G401.6 (cell line): ENCODE results near the gene DNAJB2.
"Not testable (repeated sequence)": the region's sequence is repeated elsewhere in the genome, so short reads cannot be mapped to it uniquely, and the experiment has no call there.

ENCODE experiments used
- FAIRE-seq: peaks from 2 replicates; lab custom pipeline; 2012; peaks lifted over from hg19 to GRCh38; lab: Jason Lieb, UNC

Gene DNAJB2

DNA sequence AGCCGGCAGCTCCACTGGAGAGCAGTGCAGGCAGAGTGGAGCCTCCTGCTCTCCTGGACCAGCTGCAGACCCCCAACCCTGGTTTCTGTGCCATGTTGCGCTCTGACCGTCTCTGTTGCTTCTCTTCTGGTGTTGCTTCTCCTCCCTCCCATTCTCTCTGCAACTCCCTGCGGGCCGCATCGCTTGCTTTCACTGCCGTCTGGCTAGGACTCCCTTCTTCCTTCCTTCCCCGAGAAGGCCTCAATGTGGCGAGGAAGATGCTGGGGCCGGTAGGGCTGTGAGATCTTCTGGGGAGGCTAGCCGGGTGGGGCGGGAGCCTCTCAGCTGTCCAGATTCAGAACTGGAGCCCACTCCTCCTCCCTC, 6.2 kb downstream of the DNAJB2 start:
- FAIRE-seq = no peak

DNA sequence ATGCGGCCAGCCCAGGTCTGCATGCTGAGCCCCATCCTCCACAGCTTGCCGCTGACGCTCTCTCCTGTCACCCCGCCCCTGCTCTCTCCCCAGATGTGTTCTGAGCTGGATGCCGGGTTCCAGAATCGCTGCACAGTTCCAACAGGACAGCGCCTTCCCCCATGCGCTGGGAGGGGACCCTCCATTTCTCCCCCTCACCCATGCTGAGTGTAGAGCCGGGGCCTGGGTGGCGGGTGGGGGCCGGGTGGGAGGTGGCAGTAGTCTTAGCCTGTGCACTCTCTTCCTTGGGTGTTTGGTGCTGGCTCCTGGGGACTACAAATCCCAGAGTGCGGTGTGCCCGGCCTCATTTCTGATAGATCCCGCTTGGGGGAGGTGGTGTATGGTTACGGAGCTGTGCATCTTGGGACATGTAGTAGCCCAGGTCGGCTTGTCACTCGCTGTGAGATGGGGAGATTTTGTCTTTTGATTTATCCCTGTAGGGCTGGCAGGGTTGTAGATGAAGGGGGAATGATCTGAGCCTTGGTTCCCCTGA, 6.8 kb downstream of the DNAJB2 start:
- no peak for FAIRE-seq

DNA sequence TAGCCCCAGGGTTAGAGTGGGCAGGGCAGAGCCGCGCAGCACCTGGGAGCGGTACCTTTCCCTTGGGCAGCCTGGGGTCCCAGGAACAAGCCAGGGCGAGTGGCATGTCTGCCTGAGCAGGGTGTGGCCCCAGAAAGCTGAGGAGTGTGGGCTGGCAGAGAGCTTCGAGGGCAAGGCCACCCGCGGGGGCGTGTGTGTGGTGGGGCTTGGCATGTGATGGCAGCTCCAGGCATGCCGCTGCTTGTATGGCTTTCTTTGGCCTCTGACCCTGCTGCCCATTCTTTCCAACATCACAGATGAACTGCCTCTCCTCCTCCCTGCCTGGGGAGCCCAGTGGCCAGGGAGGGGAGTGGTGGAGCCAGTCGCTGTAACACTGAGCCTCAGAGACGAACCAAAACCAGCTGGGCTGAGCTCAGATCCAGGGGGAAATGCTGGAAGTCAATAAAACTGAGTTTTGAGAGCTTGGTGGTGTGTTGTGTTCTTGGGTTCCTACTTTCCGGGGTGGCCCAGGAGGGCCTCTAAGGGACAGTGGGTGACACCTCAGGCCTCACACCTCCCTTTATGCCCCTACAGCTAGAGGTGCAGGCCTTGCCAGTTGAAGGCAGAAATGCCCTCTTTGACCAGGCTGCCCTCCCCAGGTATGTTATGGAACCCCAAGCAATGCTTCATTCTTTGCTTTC, 7.4 kb downstream of the DNAJB2 start:
- no peak for FAIRE-seq

DNA sequence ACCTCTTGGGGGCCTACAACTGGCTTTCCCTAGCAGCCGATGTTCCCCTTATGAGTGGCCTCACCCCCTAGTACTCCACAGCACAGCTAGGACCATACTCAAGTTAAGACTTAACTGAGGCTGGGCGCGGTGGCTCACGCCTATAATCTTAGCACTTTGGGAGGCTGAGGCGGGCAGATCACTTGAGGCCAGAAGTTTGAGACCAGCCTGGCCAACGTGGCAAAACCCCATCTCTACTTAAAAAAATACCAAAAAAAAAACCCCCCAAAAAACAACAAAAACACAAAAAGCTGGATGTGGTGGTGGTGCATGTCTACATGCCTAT, 7.9 kb downstream of the DNAJB2 start:
- not testable (repeated sequence) for FAIRE-seq

DNA sequence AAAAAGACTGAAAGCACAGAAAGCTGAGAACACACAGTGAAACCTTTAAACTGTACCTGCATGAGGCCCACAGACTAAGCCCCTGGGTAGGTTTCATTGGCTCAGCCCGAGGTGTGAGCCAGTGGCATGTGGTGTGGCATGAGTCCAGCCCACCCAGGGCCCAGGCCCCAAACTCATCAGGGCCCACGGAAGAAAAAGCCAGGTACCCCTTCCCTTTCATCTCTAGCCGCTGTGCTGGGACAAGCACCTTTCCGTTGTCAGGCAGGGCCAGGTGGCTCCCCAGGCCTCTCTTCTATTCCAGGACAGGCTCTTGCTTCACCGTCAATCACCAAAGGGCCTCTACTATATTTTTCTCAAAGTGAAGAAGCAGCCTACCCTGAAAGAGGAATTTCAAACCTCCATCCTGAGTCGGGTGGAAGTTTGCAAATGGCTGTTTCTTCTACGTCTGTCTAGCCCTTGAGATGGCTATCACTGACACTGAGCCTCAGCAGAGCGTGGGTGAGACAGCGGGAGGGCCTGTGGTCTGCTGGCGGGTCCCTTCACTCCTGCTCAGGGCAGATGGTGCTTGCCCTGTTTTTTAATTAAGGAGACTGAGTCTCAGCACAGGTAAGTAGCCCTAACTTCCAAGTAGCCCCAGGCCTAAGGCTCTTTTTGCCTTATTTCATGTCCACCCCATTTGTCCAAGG, 8.6 kb downstream of the DNAJB2 start:
- FAIRE-seq = no peak

DNA sequence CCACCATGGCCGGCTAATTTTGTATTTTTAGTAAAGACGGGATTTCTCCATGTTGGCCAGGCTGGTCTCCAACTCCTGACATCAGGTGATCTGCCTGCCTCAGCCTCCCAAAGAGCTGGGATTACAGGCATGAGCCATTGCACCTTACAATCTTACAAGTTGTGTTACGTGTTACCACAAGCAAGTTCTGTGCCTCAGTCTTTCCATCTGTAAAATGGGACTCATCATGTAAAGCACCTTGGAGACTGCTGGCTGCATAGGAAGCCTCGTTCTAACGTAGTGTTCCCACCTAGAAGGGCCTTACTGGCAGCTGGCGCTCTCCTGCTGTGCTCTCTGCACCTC, 10.0 kb downstream of the DNAJB2 start:
- FAIRE-seq = no peak

DNA sequence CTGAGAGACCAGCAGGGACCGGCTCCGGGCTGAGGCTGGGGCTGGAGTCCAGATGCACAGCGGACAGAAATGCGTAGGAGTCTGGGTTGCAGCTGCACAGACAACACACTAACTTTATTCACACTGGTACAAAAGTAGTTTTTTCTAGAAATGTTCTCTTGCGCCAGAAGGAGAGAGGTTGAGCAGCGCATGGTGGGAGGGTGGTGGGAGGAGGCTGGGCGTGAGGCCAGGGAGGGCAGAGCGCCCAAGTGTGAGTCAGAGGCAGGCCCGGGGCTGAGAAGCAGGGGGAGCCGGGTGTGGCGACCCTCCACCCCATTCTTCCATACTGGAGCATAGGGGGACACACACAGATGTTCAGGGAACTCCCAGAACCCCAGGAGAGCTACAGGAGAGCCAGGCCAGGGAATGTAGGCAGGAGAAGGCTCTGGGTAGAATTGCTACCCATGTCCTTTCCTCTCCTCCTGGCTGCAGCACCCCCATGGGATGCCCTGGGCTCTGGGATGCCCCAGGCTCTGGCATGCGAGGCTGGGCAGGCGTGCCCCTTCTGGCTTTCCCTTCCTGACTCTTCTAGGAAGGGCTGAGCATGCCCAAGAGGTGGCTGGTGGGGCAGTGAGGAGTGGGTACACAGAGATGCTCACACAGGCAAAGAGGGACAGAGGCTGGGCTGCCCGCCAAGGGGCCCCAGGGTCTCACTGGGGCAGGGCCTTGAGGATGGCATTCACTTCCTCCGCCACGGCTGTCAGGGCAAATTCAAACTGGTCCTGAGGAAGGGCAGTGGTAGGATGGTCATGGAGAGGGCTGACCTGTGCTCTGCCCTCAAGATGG, 10.6 kb downstream of the DNAJB2 start:
- FAIRE-seq = no peak

DNA sequence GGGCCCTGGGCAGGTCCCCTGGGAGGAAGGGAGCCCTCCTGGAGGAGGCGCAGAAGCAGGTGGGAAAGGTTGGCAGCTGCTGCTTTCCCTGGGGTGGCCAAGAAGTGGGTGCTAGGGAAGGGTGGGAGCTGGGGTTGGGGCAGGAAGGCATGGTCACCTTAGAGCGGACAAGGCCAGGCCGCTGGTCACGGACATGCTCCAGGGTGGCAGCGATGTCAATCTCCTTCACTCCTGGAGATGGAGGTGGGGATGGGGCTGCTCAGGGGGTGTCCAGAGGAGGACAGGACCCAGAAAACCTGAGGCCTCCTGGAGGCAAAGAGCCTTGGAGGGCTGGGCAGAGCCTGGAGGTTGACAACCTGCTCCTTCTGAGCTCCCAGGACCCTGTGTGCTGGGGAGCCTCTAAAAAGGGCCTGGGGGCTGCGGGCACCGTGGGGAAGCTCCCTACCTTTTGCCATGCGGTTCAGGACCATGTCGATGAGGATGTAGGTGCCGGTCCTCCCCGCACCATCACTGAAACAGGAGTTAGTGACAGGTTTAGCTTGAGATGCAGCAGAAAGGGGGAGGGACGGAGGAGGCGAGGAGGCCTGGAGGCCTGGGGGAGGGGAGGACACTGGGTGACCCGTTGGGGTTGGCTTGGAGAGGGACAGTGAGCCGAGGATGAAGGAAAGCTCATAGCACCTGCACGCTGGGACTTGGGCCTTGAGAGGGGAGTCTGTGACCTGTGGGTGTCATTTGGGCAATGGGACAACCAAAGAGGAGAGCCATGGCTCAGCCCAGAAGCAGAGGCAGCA, 11.4 kb downstream of the DNAJB2 start:
- FAIRE-seq = no peak

DNA sequence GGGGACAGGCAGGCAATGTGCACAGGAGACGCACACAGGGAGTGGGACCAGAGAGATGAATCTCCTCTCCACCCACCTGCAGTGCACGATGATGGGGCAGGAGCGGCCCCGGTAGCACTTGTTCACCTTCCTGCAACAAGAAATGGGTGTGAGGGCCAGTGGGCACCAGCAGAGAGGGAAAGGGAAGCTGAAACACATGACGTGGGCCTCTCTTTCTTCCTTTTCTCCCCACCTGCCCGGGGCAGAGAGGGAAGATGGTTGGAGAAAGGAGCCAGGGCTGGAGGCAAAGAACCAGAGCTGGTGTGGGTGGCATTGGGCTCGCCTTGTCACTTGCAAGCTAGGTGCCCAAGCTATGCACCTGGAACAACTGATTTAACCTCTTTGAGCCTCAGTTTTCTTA, 12.2 kb downstream of the DNAJB2 start:
- no peak for FAIRE-seq

DNA sequence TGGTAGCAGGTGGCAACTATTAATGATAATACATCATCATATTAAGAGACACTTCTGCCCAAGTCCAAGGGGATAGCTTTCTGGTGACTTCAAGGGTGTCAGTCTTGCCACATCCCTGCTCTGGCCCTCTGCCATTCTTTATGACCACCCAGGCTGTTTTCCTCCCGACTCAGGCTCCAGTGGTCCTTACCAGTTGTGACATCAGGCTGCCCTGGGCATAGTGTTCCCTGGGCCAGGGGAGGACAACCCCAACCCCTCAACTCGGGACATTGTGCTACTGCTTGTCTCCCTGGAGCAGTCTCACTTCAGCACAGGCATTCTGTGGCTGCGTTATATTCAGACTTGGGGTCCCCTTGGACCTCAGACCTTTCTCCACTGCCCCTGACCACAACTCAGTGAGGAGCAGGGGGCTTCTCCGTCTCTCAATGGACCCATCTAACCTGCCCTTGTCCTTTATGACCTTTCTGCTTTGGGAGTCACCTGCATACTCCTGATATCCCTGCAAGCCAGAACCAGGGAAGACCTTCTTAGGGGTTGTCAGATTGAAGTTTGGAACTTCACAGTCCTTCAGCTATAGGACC, 12.8 kb downstream of the DNAJB2 start:
- FAIRE-seq = no peak

DNA sequence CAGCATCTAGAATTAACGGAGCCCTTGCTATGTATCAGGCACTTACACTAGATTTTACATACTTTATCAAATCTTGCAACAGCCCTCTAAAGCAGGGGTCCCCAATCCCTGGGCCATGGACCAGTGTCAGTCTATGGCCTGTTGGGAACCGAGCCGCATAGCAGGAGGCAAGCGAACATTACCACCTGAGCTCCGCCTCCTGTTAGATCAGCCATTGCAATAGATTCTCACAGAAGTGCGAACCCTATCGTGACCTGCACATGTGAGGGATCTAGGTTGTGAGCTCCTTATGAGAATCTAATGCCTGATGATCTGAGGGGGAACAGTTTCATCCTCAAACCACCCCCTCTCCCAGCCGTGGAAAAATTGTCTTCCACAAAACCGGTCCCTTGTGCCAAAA, 13.4 kb downstream of the DNAJB2 start:
- FAIRE-seq = no peak

DNA sequence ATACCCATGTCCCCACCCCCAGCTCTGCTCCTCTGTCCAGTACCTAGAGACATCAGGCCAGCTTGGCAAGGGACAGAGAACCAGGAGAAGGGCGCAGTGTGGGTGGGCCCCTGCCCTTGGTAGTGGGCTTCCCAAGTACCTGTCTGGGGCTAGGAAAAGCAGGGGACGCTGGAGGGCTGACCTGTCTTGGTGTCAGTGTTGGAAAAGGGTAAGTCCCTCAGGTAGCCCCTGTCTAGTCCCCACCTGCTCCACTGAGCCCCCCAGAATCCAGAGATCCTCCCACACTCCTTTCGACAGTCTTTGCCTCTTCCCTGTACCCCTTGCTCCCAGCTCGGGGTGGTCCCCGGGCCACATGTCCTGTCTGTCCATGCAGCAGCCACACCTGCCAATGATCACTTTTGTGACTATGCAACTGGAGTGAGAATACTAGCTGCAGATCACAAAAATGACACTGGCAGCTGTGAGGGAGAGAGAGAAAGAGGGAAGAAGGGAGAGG, 14.6 kb downstream of the DNAJB2 start:
- no peak for FAIRE-seq

DNA sequence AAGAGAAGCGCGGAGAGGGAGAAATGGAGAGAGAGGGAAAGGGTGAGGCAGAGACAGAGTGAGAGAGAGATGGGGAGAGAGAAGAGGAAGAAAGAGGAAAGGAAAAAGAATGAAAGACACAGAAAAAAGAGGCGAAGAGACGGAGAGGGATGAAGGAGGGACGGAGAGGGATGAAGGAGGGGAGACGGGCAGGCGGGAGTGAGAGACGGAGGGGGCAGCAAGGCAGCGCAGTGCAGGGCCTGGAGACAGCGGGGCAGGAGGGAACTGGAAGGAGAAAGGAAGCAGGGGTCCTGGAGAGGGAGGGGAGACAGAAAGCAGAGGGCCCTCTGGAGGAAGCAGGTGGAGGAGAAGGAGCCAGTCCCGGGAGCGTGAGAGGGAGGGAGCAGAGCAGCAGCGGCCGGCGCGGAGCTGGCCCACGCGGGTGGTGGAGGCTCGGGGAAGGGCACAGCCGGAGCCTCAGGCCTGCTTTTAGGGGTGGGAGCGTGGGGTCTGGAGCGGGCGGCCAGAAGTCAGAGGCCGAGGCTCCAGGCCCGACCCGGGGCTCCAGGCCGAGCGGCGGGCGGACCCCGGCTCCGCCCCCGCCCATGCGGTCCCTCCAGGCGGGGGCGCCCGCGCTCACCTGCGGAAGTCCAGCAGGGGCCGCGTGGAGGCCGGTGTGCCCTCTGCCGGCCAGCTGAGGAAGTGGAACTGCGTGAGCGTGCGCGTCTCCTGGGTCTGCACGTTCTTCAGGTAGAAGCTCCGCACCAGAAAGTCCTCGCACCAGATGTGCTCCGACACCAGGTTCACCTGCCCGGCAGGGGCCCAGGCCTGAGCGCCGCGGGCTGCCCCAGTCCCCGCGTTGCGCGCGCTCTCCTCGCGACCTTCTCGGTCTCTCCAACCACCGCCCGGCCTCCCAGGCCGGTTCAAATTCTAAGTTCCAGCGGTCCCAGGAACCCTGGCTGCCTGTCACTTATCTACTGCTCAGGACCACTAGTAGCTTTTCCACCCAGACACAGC, 15.5 kb downstream of the DNAJB2 start:
- no peak for FAIRE-seq

DNA sequence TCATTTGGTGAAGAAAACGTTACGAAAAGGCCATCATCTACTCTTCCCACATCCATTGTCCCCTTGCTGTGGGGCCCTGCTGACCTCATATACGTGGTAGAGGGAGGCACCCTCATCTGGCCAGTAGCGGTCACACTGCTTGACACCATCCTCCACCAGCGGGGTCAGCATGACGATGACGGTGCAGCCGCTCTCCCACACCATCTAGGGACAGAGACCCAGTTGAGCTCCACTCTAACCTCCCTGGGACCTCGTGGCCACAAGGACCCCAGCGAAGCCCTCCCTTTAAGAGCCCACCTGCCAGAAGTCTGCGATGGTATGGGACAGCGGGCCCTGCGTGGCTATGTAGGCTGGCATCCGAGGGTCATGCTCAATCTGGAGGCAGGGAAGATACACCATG, 17.0 kb downstream of the DNAJB2 start:
- FAIRE-seq = no peak

DNA sequence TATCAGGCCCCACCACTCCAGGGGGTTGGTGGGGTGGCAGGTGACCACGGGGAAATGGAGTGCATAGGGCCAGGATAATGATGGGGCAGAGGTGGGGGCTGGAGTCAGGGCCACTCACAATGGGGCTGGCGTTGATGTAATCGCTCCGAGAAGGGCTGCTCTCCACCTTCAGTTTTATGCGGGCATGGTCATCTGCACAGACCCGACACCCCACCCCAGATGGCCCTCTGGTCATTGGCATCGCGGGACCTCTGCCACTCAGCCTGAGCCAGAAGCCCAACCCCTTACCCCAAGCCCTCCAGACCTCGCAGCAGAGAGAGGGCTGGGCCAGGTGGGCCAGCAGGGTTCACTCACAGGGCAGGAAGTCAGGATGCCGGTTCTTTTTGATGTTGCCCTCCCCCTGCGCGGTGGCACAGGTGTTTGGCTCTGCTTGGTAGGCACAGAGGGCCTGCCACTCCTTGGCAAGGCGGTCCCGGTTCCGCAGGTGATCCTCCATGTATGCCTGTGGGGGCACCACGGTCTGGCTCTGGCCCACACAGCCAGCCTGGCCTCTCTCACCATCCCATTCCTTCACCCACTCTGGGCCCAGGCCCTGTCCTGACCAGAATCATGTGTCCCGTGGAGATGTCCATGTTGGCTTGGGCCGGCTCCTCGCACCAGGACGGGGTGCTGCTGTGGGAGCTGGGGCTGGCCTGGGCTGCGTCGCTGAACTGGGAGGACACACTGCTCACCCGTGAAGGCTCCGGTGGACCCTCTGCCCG, 17.6 kb downstream of the DNAJB2 start:
- FAIRE-seq = no peak

DNA sequence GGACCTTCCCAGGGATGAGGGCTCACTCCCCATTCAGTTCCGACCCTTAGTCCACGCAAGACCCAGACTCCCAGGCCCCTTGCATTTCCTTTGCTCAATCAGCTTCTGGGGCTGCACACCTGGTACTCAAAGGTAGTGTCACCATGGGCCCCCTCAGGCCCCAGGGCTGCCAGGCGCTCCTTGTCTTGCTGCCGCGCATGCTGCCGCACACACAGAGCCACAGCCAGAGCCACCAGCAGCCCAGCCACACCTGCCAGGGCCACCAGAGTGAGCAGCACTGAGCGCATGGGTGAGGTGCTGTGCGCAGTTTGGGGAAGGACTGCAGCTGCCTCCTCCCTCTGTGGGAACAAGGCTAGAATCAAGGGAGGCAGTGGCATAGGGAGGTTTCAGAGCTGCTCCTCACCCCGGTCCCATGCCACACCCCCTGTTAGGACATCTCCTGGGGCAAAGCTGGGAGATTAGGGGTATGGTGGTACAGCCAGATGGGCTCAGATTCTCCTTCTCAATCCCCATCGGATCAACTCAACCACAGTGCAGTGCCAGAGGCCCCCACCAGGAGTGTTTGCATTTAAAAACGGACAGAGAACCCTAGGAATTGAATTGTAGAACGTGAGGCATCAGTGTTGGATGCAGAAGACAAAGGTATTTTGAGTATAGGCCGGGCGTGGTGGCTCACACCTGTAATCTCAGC, 18.7 kb downstream of the DNAJB2 start:
- FAIRE-seq = no peak

DNA sequence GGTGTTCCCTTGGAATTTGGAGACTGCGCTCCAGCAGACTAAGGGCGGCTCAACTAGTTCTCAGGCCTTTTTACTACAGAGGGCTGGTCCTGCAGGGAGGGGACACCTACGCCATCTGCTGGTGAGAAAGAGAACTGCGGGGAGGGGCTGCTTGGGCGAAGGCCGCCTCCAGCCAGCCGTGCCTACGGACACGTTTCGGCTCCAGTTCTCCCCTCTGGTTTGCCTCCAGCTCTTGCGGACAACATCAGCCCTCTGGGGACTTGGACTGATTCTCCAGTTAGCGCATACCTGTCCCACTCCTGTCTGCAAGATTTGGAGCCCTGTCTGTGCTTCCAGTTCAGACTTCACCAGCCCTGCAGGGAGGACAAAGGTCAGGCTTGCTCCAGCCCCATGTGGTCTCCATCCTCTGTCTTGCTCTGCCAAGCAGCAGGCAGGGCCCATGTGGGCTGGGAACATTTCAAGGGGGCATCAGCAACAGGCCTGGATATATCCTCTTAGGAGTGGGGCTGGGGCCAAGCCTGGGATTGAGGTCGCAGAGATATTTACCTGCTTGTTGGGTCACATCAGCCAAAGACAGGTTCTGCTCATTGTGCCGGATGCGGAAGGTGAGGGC, 19.7 kb downstream of the DNAJB2 start:
- FAIRE-seq = peak; percentile 87

DNA sequence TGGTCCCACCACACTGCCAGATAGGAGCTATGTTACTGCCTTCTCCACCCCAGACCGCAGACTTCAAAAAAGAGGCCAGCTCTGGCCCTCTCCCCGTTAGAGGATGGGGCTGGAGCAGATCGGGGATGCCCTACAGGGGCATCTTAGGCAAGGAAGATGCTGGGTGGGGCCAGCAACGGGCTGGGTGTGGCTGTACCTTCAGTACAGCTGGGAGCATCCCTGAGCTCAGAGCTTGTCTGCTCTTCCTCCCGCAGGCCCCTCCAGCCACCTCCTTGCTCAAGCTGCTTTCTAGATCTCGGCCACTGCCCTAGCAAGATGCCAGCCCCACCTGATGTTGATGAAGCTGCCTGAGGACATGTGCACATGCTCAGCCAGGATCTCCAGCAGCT, 20.2 kb downstream of the DNAJB2 start:
- FAIRE-seq = no peak

DNA sequence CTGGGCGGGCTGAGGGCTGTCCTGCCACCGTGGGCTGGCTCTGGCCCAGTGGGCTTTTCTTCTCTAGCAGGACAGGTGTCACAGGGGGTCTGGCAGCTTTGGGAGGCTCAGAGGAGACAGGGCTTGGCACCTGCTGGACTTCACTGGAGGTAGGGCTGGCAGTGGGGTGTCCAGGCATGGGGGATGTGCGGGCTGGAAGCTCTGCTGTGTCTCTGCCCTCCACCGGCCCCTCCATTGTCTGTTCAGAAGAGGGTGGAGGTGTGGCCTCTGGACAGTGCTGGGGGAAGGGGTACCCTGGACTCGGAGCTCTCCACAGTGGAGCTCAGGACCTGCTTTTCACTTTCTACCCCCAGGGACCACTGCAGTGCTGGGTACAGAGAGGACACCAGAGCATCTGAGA, 20.9 kb downstream of the DNAJB2 start:
- FAIRE-seq = no peak
